GM23338 (cell line): ENCODE measurements around the gene THADA. TPM values are rescaled to one million over a fixed set of nuclear protein-coding genes. Genes with fewer than 3 reads are reported as not detected.

ENCODE experiments used
- ATAC-seq: fragments of 200-7000 bp; cut with Tn5 transposase; 3 replicates; pipeline ENCODE4 v1.9.1; 2020
- DNase-seq: peaks from one replicate; pipeline ENCODE4 v3.0.0-alpha.2; 2015; ENCODE audit warnings: low spot score
- H2AFZ ChIP-seq: fragments of 200-600 bp; sonication (generic); 2 replicates; pipeline ENCODE4 v1.8.0; 2016; ENCODE audit warnings: antibody characterized with exemption, mild to moderate bottlenecking, moderate library complexity
- H3F3A ChIP-seq: fragments of 200-600 bp; sonication (generic); replicated peaks from 2 replicates; pipeline ENCODE4 v1.8.0; 2017; ENCODE audit warnings: antibody characterized with exemption, mixed run types, low read depth
- H3K27ac ChIP-seq: fragments of 200-600 bp; sonication (generic); 2 replicates; pipeline ENCODE4 v1.6.1; 2016; ENCODE audit warnings: low read depth
- H3K27me3 ChIP-seq: fragments of 200-600 bp; sonication (generic); 2 replicates; pipeline ENCODE4 v1.8.0; 2016; ENCODE audit warnings: mild to moderate bottlenecking, mixed run types, moderate library complexity; ENCODE audit not compliant: insufficient read depth
- H3K36me3 ChIP-seq: fragments of 200-600 bp; sonication (generic); 2 replicates; pipeline ENCODE4 v1.8.0; 2016; ENCODE audit warnings: mild to moderate bottlenecking; ENCODE audit not compliant: insufficient read depth
- H3K4me1 ChIP-seq: fragments of 200-600 bp; sonication (generic); 2 replicates; pipeline ENCODE4 v1.8.0; 2016; ENCODE audit warnings: mild to moderate bottlenecking, moderate library complexity; ENCODE audit not compliant: insufficient read depth
- H3K4me2 ChIP-seq: fragments of 200-600 bp; sonication (generic); 2 replicates; pipeline ENCODE4 v1.7.1; 2017; ENCODE audit warnings: mixed run types
- H3K4me3 ChIP-seq: fragments of 200-600 bp; sonication (generic); 2 replicates; pipeline ENCODE4 v1.6.1; 2016; ENCODE audit warnings: mixed run types
- H3K79me2 ChIP-seq: fragments of 200-600 bp; sonication (generic); replicated peaks from 2 replicates; pipeline ENCODE4 v1.8.0; 2017; ENCODE audit warnings: mild to moderate bottlenecking; ENCODE audit not compliant: insufficient read depth
- H3K9me2 ChIP-seq: fragments of 200-600 bp; sonication (generic); 2 replicates; pipeline ENCODE4 v1.8.0; 2017; ENCODE audit not compliant: insufficient read depth
- H4K20me1 ChIP-seq: fragments of 200-600 bp; sonication (generic); replicated peaks from 2 replicates; pipeline ENCODE4 v1.8.0; 2017; ENCODE audit warnings: mild to moderate bottlenecking; ENCODE audit not compliant: insufficient read depth
- H3K27ac Mint-ChIP-seq: 2 replicates; pipeline ENCODE4 v1.8.0; 2020; ENCODE audit warnings: inconsistent platforms, mild to moderate bottlenecking, moderate library complexity, mixed read lengths
- H3K27me3 Mint-ChIP-seq: 3 replicates; pipeline ENCODE4 v1.8.0; 2022; ENCODE audit warnings: low read depth, mild to moderate bottlenecking, moderate library complexity, mixed read lengths, inconsistent platforms; ENCODE audit not compliant: insufficient read depth, poor library complexity
- H3K36me3 Mint-ChIP-seq: 3 replicates; pipeline ENCODE4 v1.8.0; 2021; ENCODE audit warnings: low read depth, mild to moderate bottlenecking, inconsistent platforms, moderate library complexity, mixed read lengths
- H3K4me1 Mint-ChIP-seq: 3 replicates; pipeline ENCODE4 v1.8.0; 2020; ENCODE audit warnings: mild to moderate bottlenecking, inconsistent platforms, mixed read lengths
- H3K4me3 Mint-ChIP-seq: 3 replicates; pipeline ENCODE4 v1.8.0; 2021; ENCODE audit warnings: moderate library complexity, mild to moderate bottlenecking, inconsistent platforms, mixed read lengths
- H3K9me3 Mint-ChIP-seq: 3 replicates; pipeline ENCODE4 v1.8.0; 2020; ENCODE audit warnings: moderate library complexity, mild to moderate bottlenecking, inconsistent platforms, mixed read lengths
- CTCF ChIP-seq, 2 experiments: fragments of 200-600 bp in 1 of 2; sonication (generic) in 1 of 2; conservative IDR thresholded peaks; 2 replicates each; pipeline versions ENCODE4 v1.5.1 to v1.6.1; 2016 to 2017; ENCODE audit warnings: antibody characterized with exemption in 2 of 2, low read depth in 2 of 2, mild to moderate bottlenecking in 2 of 2, moderate library complexity in 1 of 2
- EZH2phosphoT487 ChIP-seq: fragments of 200-600 bp; sonication (generic); IDR thresholded peaks from one replicate; pipeline ENCODE4 v1.8.1; 2018; ENCODE audit warnings: antibody characterized with exemption; ENCODE audit not compliant: unreplicated experiment
- JUNB ChIP-seq: IDR thresholded peaks from one replicate; pipeline ENCODE4 v1.6.1; 2016; ENCODE audit warnings: antibody characterized with exemption; ENCODE audit not compliant: unreplicated experiment
- REST ChIP-seq: IDR thresholded peaks from one replicate; pipeline ENCODE4 v1.6.1; 2018; ENCODE audit warnings: antibody characterized with exemption; ENCODE audit not compliant: unreplicated experiment
- ZNF114 ChIP-seq: fragments of 250-450 bp; sonication (Bioruptor Pico); IDR thresholded peaks from 2 replicates; pipeline ENCODE4 v1.5.0; 2020; ENCODE audit warnings: mild to moderate bottlenecking, moderate library complexity
- ZNF331 ChIP-seq: fragments of 250-450 bp; sonication (Bioruptor Pico); IDR thresholded peaks from 2 replicates; pipeline ENCODE4 v1.5.0; 2020; ENCODE audit warnings: low read depth, mild to moderate bottlenecking, moderate library complexity
- polyA plus RNA-seq: library from polyadenylated mRNA; unstranded; fragments of >200 nt; fragmentation: Nextera tagmentation; extraction: Ambion mirVana; gene quantifications from 2 replicates; pipeline ENCODE4 v1.2.1, GENCODE V29; 2016
- total RNA-seq: library from RNA; depleted of rRNA; stranded (reverse); fragments of >200 nt; shearing (Covaris generic); gene quantifications from 2 replicates; pipeline ENCODE4 v1.2.3, GENCODE V29; 2014
- TF ChIP-seq, protein P1 (sequence below): IDR thresholded peaks from 2 replicates; pipeline ENCODE4 v1.6.1; 2016; ENCODE audit warnings: antibody characterized with exemption

The THADA gene
- total and polyA plus RNA-seq, 2 experiments from 2014 or later: 17.0 to 30.7 TPM

- TF ChIP-seq CTCF (conservative IDR thresholded peaks at IDR 0.05; ENCODE audit: low read depth in 2 of 2): no peak
- TF ChIP-seq EZH2phosphoT487: no peak
- no peak for TF ChIP-seq ZNF331 (CRISPR knock-in tag)
- TF ChIP-seq, protein P1, sequence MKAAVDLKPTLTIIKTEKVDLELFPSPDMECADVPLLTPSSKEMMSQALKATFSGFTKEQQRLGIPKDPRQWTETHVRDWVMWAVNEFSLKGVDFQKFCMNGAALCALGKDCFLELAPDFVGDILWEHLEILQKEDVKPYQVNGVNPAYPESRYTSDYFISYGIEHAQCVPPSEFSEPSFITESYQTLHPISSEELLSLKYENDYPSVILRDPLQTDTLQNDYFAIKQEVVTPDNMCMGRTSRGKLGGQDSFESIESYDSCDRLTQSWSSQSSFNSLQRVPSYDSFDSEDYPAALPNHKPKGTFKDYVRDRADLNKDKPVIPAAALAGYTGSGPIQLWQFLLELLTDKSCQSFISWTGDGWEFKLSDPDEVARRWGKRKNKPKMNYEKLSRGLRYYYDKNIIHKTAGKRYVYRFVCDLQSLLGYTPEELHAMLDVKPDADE: no peak
These were observed 364.6 kb downstream of the THADA start (continued) for GRCh38 chr2:43230951-43231827.

DNA sequence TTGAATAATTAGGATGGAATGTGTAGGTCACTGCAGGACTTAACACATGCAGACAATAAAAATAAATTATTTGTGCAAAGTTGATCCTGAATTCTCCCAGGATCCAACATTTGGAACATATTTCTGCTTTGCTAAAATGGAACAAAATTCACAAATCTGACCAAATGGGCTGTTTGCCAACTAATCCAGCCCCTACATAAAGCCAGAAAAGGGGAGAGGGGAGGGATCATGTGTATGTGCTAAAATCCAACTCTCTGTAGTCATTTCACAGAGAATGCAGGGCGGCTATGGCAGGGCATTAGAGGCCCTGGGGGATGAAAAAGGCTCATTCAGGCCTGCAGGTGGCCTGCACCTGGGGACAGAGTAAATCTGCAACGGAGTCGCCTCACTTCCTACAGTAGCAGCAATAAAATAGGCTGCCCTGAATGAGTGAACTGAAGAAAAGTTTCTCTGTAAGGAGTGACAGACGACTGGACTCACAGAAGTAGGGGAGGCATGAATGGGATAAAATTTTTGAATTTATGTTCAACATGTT is 365.4 kb downstream of the THADA start:
- Histone ChIP-seq H3K79me2 (peaks cover 17% of the 10 kb centered on the region), H3K4me1 (peaks cover 25% of the 10 kb centered on the region), H3K4me3 (no peak overlapping the region), H4K20me1 (no peaks in the 10 kb centered on the region), H3K27ac (peak overlapping the region; percentile 77; the same call in 1 of the 2 replicates), H3K9me2 (no peaks in the 10 kb centered on the region), H3K36me3 (no peaks in the 10 kb centered on the region), H3K4me2 (0 out of 2 replicates have a peak overlapping the region, but pooled peaks have one; percentile 46), H3F3A (peaks cover 11% of the 10 kb centered on the region; the same call in 1 of the 2 replicates), H2AFZ (no peak overlapping the region), H3K27me3 (no peaks in the 10 kb centered on the region)
- TF ChIP-seq ZNF114 (CRISPR knock-in tag) (no peak), EZH2phosphoT487 (no peak), CTCF (conservative IDR thresholded peaks at IDR 0.05; ENCODE audit: low read depth in 2 of 2) (peak; percentile 27 to 44), JUNB (no peak), REST (no peak)
- TF ChIP-seq, protein P1: no peak
- Mint-ChIP-seq H3K4me3 (no peak overlapping the region), H3K27ac (peak overlapping the region; percentile 72), H3K9me3 (no peaks in the 10 kb centered on the region), H3K27me3 (peaks cover 14% of the 10 kb centered on the region), H3K4me1 (peaks cover 35% of the 10 kb centered on the region), H3K36me3 (peaks cover 10% of the 10 kb centered on the region; the same call in 1 of the 3 replicates)
- ATAC-seq: peak; percentile 1; the same call in 1 of the 3 replicates
- peak; percentile 66 for DNase-seq
